ENCODE results near the gene BRIP1. TPM values are rescaled to one million over a fixed set of nuclear protein-coding genes. Genes with fewer than 3 reads are reported as not detected.

Gene BRIP1
- total and polyA plus RNA-seq, 2 experiments from 2014 or later: 8.0 to 23.1 TPM

- H3K9me3 Mint-ChIP-seq: no peaks in the 10 kb centered on the region
- no peak for TF ChIP-seq STAT1 (IDR thresholded peaks at IDR 0.05; ENCODE audit: unreplicated experiment)
- no peak for TF ChIP-seq EZH2phosphoT487 (IDR thresholded peaks at IDR 0.05; ENCODE audit: unreplicated experiment)
- TF ChIP-seq ZNF114 (CRISPR knock-in tag; IDR thresholded peaks at IDR 0.05): no peak
- TF ChIP-seq EZH2 (IDR thresholded peaks at IDR 0.05; ENCODE audit: low read depth, unreplicated experiment): no peak
- no peak for TF ChIP-seq JUNB (IDR thresholded peaks at IDR 0.05; ENCODE audit: unreplicated experiment)
- no peak for TF ChIP-seq ETS1 (IDR thresholded peaks at IDR 0.05)
These were observed 205.1 kb downstream of the BRIP1 start for GRCh38 chr17:61658183-61658582.

GRCh38 chr17:61657338-61657737 lies 206.0 kb downstream of the BRIP1 start:
- Histone ChIP-seq H3K27ac (ENCODE audit: low read depth) (no peak overlapping the region), H3K4me3 (no peak overlapping the region), H3K36me3 (ENCODE audit: insufficient read depth) (no peaks in the 10 kb centered on the region), H2AFZ (no peak overlapping the region), H3K79me2 (replicated peaks; ENCODE audit: insufficient read depth) (no peaks in the 10 kb centered on the region), H4K20me1 (replicated peaks; ENCODE audit: insufficient read depth) (no peaks in the 10 kb centered on the region), H3K9me2 (ENCODE audit: insufficient read depth) (no peaks in the 10 kb centered on the region), H3K4me2 (no peak overlapping the region), H3K4me1 (ENCODE audit: insufficient read depth) (no peaks in the 10 kb centered on the region), H3K27me3 (ENCODE audit: insufficient read depth) (no peaks in the 10 kb centered on the region), H3F3A (replicated peaks; ENCODE audit: low read depth) (no peaks in the 10 kb centered on the region)
- DNase-seq (ENCODE audit: low spot score) (no peak), ATAC-seq (no peak)
- H3K27me3 Mint-ChIP-seq (ENCODE audit: insufficient read depth, low read depth, poor library complexity): peaks cover 2% of the 10 kb centered on the region
- no peak overlapping the region for H3K4me3 Mint-ChIP-seq
- H3K4me1 Mint-ChIP-seq: no peaks in the 10 kb centered on the region
- H3K27ac Mint-ChIP-seq: no peak overlapping the region
- H3K36me3 Mint-ChIP-seq (ENCODE audit: low read depth): no peaks in the 10 kb centered on the region
- no peaks in the 10 kb centered on the region for H3K9me3 Mint-ChIP-seq
- TF ChIP-seq ETS1 (IDR thresholded peaks at IDR 0.05) (no peak), NANOG (IDR thresholded peaks at IDR 0.05; ENCODE audit: borderline replicate concordance) (no peak), EZH2 (IDR thresholded peaks at IDR 0.05; ENCODE audit: low read depth, unreplicated experiment) (no peak), ZNF462 (CRISPR knock-in tag; IDR thresholded peaks at IDR 0.05) (no peak), ZNF114 (CRISPR knock-in tag; IDR thresholded peaks at IDR 0.05) (no peak), EZH2phosphoT487 (IDR thresholded peaks at IDR 0.05; ENCODE audit: unreplicated experiment) (no peak), ZNF331 (CRISPR knock-in tag; IDR thresholded peaks at IDR 0.05; ENCODE audit: low read depth) (no peak), JUNB (IDR thresholded peaks at IDR 0.05; ENCODE audit: unreplicated experiment) (no peak), STAT1 (IDR thresholded peaks at IDR 0.05; ENCODE audit: unreplicated experiment) (no peak), POLR2AphosphoS5 (IDR thresholded peaks at IDR 0.05; ENCODE audit: low read depth) (no peak), CTCF (conservative IDR thresholded peaks at IDR 0.05; ENCODE audit: low read depth in 2 of 2) (no peak), CREB1 (CRISPR knock-in tag; IDR thresholded peaks at IDR 0.05; ENCODE audit: low read depth) (no peak)

More at GRCh38 chr17:61658183-61658582, 205.1 kb downstream of the BRIP1 start:
- peaks cover 2% of the 10 kb centered on the region for H3K27me3 Mint-ChIP-seq (ENCODE audit: insufficient read depth, low read depth, poor library complexity)
- H3K36me3 Mint-ChIP-seq (ENCODE audit: low read depth): no peaks in the 10 kb centered on the region
- DNase-seq (ENCODE audit: low spot score) (no peak), ATAC-seq (no peak)
- Histone ChIP-seq H3K4me1 (ENCODE audit: insufficient read depth) (no peaks in the 10 kb centered on the region), H3K27me3 (ENCODE audit: insufficient read depth) (no peaks in the 10 kb centered on the region), H3K36me3 (ENCODE audit: insufficient read depth) (no peaks in the 10 kb centered on the region), H2AFZ (no peak overlapping the region), H3K4me3 (no peak overlapping the region), H3F3A (replicated peaks; ENCODE audit: low read depth) (no peaks in the 10 kb centered on the region), H3K79me2 (replicated peaks; ENCODE audit: insufficient read depth) (no peaks in the 10 kb centered on the region), H3K9me2 (ENCODE audit: insufficient read depth) (no peaks in the 10 kb centered on the region), H3K4me2 (no peak overlapping the region), H3K27ac (ENCODE audit: low read depth) (no peak overlapping the region), H4K20me1 (replicated peaks; ENCODE audit: insufficient read depth) (no peaks in the 10 kb centered on the region)
- H3K27ac Mint-ChIP-seq: no peak overlapping the region
- no peaks in the 10 kb centered on the region for H3K4me1 Mint-ChIP-seq
- H3K4me3 Mint-ChIP-seq: no peak overlapping the region

Measured in GM23338 (cell line).